GM12801 (cell line): Measurements from ENCODE around the gene BAX.

Experiments
- CTCF ChIP-seq: IDR thresholded peaks from one replicate; pipeline ENCODE4 v1.5.1; 2011; ENCODE audit warnings: control low read depth; ENCODE audit not compliant: insufficient read length; ENCODE audit errors: extremely low read depth

Gene BAX

GRCh38 chr19:48915757-48916156, 38.9 kb upstream of the BAX start:
- no peak for TF ChIP-seq CTCF

DNA sequence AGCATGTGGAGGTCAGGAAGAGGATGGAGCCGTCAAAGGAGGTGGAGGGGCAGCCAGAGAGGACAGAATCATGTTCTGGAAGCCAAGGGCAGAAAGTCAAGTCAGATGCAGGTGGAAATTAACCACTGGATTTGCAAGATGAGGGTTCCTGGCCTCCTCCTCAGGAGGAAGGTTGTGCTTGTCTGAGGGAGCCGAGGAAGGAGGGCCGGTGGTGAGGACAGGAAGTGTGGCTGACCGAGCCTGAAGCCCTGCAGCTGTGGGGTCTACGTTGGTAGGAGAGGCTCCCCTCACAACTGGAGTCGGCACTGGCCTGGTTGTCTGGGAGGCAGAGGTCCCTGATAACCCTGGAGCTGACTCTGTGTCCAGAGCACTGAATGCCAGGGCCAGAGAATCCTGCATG, 36.6 kb upstream of the BAX start:
- no peak for TF ChIP-seq CTCF

GRCh38 chr19:48918801-48919247, 35.9 kb upstream of the BAX start:
- no peak for TF ChIP-seq CTCF

- TF ChIP-seq CTCF, result no peak
These were observed 33.7 kb upstream of the BAX start for GRCh38 chr19:48920949-48921348.

DNA sequence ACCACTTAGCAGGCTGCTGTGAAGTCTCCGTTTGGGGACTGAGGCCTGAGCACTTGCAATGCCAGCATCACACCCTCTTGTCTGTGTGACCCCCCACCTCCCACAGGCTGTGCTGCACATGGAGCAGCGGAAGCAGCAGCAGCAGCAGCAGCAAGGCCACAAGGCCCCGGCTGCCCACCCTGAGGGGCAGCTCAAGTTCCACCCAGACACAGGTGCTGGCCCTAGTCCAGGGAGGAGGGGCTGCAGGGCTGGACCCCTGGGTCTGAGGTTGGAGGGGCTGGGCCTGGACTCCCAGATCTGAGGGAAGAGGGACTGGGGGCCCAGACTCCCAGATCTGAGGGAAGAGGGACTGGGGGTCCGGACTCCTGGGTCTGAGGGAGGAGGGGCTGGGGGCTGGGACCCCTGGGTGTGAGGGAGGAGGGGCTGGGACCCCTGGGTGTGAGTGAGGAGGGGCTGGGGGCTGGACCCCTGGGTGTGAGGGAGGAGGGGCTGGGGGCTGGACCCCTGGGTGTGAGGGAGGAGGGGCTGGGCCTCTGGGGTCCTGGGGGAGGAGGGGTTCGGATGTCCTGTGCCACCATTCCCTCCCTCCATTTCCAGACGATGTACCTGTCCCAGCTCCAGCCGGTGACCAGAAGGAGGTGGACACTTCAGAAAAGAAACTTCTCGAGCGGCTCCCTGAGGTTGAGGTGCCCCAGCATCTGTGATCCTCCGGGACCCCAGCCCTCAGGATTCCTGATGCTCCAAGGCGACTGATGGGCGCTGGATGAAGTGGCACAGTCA, 32.8 kb upstream of the BAX start:
- TF ChIP-seq CTCF, result no peak

DNA sequence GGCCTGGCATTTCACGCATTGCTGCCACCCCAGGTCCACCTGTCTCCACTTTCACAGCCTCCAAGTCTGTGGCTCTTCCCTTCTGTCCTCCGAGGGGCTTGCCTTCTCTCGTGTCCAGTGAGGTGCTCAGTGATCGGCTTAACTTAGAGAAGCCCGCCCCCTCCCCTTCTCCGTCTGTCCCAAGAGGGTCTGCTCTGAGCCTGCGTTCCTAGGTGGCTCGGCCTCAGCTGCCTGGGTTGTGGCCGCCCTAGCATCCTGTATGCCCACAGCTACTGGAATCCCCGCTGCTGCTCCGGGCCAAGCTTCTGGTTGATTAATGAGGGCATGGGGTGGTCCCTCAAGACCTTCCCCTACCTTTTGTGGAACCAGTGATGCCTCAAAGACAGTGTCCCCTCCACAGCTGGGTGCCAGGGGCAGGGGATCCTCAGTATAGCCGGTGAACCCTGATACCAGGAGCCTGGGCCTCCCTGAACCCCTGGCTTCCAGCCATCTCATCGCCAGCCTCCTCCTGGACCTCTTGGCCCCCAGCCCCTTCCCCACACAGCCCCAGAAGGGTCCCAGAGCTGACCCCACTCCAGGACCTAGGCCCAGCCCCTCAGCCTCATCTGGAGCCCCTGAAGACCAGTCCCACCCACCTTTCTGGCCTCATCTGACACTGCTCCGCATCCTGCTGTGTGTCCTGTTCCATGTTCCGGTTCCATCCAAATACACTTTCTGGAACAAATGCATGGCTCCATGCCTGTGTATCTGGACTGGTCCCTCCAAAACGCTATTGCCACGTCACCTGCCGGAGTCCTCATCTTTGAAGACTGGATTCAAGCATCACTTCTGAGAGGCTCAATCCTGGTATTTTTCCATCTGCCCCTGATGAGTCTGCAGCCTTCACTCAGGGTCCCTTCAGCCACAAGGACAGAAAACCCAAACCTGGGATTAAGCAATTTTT, 31.9 kb upstream of the BAX start:
- no peak for TF ChIP-seq CTCF

GRCh38 chr19:48925240-48925843, 29.3 kb upstream of the BAX start:
- no peak for TF ChIP-seq CTCF
